AG04450 (cell line): ENCODE data around the gene OTUB2. TPM values are rescaled to one million over a fixed set of nuclear protein-coding genes. Genes with fewer than 3 reads are reported as not detected.

Source experiments
- CTCF ChIA-PET: fragments of 300-600, 350-600 bp; formaldehyde crosslinking; extraction: SDS; loops from one replicate; lab custom pipeline; 2022; ENCODE audit warnings: antibody characterized with exemption, inconsistent platforms; lab: Charles Lee
- POLR2A ChIA-PET: fragments of 350-600 bp; formaldehyde crosslinking; extraction: SDS; loops from one replicate; lab custom pipeline; 2021; ENCODE audit warnings: antibody characterized with exemption, inconsistent platforms; lab: Yijun Ruan, JAX
- DNase-seq: peaks from one replicate; pipeline ENCODE4 v3.0.0-alpha.2; 2011; ENCODE audit warnings: low read depth, low spot score
- H3K27ac ChIP-seq: one replicate; pipeline ENCODE4 v1.5.1; 2012; ENCODE audit warnings: low read depth, low read length, control low read depth
- H3K27me3 ChIP-seq: one replicate; pipeline ENCODE4 v1.6.0; 2012; ENCODE audit warnings: low read length; ENCODE audit not compliant: control insufficient read depth, insufficient read depth
- H3K4me3 ChIP-seq: 2 replicates; pipeline ENCODE4 v1.5.1; 2011; ENCODE audit warnings: mild to moderate bottlenecking, low read depth, low read length, control low read depth
- H3K9me3 ChIP-seq: 2 replicates; pipeline ENCODE4 v1.5.1; 2012; ENCODE audit warnings: low read length; ENCODE audit not compliant: control insufficient read depth, insufficient read depth
- polyA plus RNA-seq: library from polyadenylated mRNA; depleted of rRNA; stranded (reverse); fragments of >200 nt; gene quantifications from 2 replicates; pipeline ENCODE4 v1.2.3, GENCODE V29; 2011
- TF ChIP-seq, protein P1 (sequence below): IDR thresholded peaks from 2 replicates; pipeline ENCODE4 v1.5.1; 2011; ENCODE audit warnings: low read depth, low read length, control low read depth, inconsistent platforms

The OTUB2 gene
- polyA plus RNA-seq, 1 experiment: 2.3 TPM

- H3K9me3 ChIP-seq: no peaks in the 10 kb centered on the region; the same call in 1 of the 2 replicates
- ChIA-PET POLR2A (no interaction called here), CTCF (interaction anchor here (1.0 to 9.6 kb wide), 4 partner anchors 10 to 91 kb away, joined by 3 to 65 read pairs (median 5); no protein-coding TSS in a partner anchor)
- no peak overlapping the region for H3K4me3 ChIP-seq
- TF ChIP-seq, protein P1, sequence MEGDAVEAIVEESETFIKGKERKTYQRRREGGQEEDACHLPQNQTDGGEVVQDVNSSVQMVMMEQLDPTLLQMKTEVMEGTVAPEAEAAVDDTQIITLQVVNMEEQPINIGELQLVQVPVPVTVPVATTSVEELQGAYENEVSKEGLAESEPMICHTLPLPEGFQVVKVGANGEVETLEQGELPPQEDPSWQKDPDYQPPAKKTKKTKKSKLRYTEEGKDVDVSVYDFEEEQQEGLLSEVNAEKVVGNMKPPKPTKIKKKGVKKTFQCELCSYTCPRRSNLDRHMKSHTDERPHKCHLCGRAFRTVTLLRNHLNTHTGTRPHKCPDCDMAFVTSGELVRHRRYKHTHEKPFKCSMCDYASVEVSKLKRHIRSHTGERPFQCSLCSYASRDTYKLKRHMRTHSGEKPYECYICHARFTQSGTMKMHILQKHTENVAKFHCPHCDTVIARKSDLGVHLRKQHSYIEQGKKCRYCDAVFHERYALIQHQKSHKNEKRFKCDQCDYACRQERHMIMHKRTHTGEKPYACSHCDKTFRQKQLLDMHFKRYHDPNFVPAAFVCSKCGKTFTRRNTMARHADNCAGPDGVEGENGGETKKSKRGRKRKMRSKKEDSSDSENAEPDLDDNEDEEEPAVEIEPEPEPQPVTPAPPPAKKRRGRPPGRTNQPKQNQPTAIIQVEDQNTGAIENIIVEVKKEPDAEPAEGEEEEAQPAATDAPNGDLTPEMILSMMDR: no peak
- no peak for DNase-seq
- no peaks in the 10 kb centered on the region for H3K27me3 ChIP-seq
- no peak overlapping the region for H3K27ac ChIP-seq
Measured at GRCh38 chr14:94045563-94046345, 19.6 kb downstream of the OTUB2 start.

GRCh38 chr14:94046696-94047250 is 20.6 kb downstream of the OTUB2 start:
- ChIA-PET POLR2A (no interaction called here), CTCF (interaction anchor here (0.6 to 9.6 kb wide), 4 partner anchors 11 to 107 kb away, joined by 3 to 65 read pairs (median 5); no protein-coding TSS in a partner anchor)
- DNase-seq: no peak
- Histone ChIP-seq H3K9me3 (no peaks in the 10 kb centered on the region; the same call in 1 of the 2 replicates), H3K27me3 (no peaks in the 10 kb centered on the region), H3K27ac (no peak overlapping the region), H3K4me3 (no peak overlapping the region)
- TF ChIP-seq, protein P1: no peak

DNA sequence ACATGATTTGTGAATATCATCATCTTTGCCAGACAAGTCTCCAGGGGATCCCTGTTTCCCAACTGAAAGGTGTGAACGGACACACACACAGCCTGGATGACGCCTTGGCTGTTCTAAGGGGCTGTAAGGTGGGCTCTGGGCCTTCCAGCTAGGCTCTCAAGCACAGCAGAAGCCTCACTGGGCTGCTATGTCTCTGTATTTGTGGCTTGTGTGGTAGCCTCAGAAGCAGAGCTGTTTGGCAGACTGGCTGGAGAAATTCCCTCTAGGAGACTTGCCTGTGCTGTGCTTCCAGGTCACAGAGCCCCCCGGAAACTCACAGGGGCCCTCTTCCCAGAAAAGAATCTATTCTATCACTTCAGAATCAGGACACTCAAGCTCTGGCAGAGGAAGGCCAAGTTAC is 21.4 kb downstream of the OTUB2 start:
- POLR2A ChIA-PET: no interaction called here
- TF ChIP-seq, protein P1: no peak

DNA sequence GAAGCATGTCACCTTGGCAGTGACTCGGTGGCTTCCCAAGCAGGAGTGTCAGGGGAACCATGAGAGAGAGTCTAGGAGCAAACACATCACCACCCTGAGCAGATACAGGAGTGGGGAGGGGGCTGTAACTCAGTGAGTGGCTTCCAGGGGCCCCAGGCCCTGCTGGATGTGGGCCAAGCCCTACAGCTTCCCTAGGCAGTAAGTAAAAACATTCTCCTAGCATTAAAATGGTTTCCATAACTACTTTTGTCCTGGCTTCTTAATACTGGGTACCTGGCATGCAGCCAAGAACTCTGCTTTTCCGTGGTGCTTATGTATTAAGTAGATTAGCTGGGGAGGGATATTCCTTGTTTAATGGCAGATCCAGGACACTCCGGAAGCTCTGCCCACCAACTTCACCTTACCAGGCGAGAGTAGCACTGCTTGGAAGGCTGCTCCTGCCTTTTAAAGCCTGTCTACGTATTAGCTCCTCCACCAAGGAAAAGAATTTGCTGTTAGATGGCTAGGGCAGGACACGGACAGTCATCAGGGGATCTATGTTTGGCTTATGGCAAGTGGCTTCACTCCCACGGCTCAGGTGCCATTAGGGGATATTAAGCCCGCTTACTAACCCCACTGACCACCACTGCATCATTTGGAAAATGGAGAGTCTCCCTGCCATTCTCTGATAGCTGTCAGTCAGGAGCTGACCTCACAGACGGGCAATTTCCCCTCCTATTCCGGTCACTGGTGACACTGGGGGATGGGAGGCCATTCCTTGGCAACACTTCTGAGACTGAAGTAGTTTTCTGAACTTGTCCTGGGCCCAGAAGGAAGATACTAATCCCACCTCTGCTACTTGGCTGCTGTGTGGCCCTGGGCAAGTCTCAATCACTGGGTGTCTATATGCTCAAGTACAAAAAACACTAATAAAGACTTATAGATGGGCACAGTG is 22.8 kb downstream of the OTUB2 start:
- CTCF ChIA-PET: interaction anchor here (1.1 to 9.6 kb wide), 5 partner anchors 13 to 88 kb away, joined by 4 to 68 read pairs (median 12); no protein-coding TSS in a partner anchor

More for the DNA sequence above, 21.4 kb downstream of the OTUB2 start:
- Histone ChIP-seq H3K4me3 (no peak overlapping the region), H3K27me3 (no peaks in the 10 kb centered on the region), H3K9me3 (no peaks in the 10 kb centered on the region; the same call in 1 of the 2 replicates), H3K27ac (no peak overlapping the region)
- DNase-seq: no peak
- CTCF ChIA-PET: interaction anchor here (0.6 to 9.6 kb wide), 2 partner anchors 11 to 133 kb away, joined by 3 to 65 read pairs; no protein-coding TSS in a partner anchor

More for the DNA sequence above, 22.8 kb downstream of the OTUB2 start:
- POLR2A ChIA-PET: no interaction called here
- no peak overlapping the region for H3K27ac ChIP-seq
- no peak overlapping the region for H3K4me3 ChIP-seq
- TF ChIP-seq, protein P1: no peak
- no peaks in the 10 kb centered on the region for H3K9me3 ChIP-seq
- H3K27me3 ChIP-seq: no peaks in the 10 kb centered on the region
- no peak for DNase-seq
